ENCODE data around the gene LSM2. TPM values are rescaled to one million over a fixed set of nuclear protein-coding genes. Genes with fewer than 3 reads are reported as not detected.
"Not testable (repeated sequence)": the region's sequence is repeated elsewhere in the genome, so short reads cannot be mapped to it uniquely, and the experiment has no call there.

LSM2 gene
- total RNA-seq: 100 to 1,000 TPM; 117 to 120 TPM

DNA sequence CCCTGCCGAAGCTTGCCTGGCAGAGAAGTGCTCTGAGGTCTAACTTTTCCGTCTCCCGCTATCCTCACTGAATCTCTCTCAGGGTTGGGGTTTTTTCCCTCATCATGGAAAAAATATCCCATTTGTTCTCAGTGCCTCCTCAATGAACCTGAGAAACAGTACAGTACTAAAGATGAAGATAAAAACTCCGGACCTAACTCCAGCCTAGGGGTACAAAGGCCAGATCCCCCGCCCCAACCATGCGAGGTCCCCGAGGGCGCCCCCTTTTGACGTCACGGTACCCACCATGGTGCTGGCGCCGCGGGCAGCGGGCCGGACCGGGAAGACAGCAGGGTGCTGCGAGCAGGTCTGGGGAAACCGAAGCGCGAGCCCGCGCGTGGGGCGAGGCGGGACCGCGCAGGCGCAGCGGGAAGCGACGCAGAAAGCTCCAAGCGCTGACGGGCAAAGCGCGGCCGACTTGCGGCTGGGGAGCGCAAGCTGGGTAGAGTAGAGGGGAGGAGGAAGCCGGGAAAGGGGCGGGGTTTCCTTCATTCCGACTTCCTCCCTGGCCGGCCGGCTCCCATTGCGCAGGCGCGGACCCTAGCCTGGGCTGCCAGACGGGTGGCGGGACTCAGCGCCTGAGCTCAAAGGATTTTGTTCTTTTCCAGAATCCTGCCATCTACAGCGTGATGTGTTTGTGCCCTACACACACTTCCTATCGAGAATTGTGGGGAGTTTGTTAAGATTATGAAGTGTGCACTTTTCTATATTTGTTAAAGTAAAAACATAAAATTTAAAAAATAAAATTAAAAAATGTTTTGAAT, at the start of gene LSM2:
LSM2 (minus strand) TSS at position 497 of the 803 bp plus-strand sequence; CDS start at position 288, 209 bp downstream.
- Mint-ChIP-seq H3K27ac (peak within 1 kb of the TSS; percentile 97), H3K9me3 (no peaks in the 10 kb centered on the region), H3K27me3 (no peaks in the 10 kb centered on the region), H3K4me3 (peak within 1 kb of the TSS; percentile 98), H3K36me3 (ENCODE audit: low read depth) (peaks cover 15% of the 10 kb centered on the region), H3K4me1 (ENCODE audit: low read depth) (peaks cover 19% of the 10 kb centered on the region)
- intact Hi-C loops (cut with micrococcal nuclease): no loop called here
- ChIA-PET CTCF (interaction anchor here (0.7 to 3.1 kb wide), 18 partner anchors 9 to 125 kb away, joined by 3 to 28 read pairs (median 4); partner anchors contain the start of genes ABHD16A, DDAH2, HSPA1A and HSPA1L), POLR2A (interaction anchor here (0.6 to 2.1 kb wide), 20 partner anchors 9 to 1165 kb away, joined by 3 to 16 read pairs (median 3); partner anchors contain the start of genes DDX39B, HSPA1A, HSPA1B and HSPA1L)
- ATAC-seq (peak; percentile 98), DNase-seq (peak; percentile 98)
- TF ChIP-seq, protein P1, sequence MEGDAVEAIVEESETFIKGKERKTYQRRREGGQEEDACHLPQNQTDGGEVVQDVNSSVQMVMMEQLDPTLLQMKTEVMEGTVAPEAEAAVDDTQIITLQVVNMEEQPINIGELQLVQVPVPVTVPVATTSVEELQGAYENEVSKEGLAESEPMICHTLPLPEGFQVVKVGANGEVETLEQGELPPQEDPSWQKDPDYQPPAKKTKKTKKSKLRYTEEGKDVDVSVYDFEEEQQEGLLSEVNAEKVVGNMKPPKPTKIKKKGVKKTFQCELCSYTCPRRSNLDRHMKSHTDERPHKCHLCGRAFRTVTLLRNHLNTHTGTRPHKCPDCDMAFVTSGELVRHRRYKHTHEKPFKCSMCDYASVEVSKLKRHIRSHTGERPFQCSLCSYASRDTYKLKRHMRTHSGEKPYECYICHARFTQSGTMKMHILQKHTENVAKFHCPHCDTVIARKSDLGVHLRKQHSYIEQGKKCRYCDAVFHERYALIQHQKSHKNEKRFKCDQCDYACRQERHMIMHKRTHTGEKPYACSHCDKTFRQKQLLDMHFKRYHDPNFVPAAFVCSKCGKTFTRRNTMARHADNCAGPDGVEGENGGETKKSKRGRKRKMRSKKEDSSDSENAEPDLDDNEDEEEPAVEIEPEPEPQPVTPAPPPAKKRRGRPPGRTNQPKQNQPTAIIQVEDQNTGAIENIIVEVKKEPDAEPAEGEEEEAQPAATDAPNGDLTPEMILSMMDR (IDR thresholded peaks at IDR 0.05): no peak

DNA sequence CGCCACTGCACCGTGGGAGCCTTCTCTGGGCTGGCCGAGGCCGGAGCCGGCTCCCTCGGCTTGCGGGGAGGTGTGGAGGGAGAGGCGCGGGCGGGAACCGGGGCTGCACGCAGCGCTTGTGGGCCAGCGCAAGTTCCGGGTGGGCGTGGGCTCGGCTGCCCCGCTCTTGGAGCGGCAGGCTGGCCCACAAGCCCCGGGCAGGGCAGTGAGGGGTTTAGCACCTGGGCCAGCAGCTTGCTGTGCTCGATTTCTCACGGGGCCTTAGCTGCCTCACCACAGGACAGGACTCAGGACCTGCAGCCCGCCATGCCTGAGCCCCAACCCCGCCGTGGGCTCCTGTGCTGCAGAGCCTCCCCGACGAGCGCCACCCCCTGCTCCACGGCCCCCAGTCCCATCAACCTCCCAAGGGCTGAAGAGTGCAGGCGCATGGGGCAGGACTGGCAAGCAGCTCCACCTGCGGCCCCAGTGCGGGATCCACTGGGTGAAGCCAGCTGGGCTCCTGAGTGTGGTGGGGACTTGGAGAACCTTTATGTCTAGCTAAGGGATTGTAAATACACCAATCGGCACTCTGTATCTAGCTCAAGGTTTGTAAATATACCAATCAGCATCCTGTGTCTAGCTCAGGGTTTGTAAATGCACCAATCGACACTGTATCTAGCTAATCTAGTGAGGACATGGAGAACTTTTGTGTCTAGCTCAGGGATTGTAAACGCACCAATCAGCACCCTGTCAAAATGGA, 45.4 kb upstream of the LSM2 start:
- intact Hi-C loops (cut with micrococcal nuclease); H3K4me1 Mint-ChIP-seq (ENCODE audit: low read depth); CTCF ChIA-PET; H3K4me3 Mint-ChIP-seq; H3K27ac Mint-ChIP-seq; H3K27me3 Mint-ChIP-seq; H3K9me3 Mint-ChIP-seq; H3K36me3 Mint-ChIP-seq (ENCODE audit: low read depth); ATAC-seq; DNase-seq: not testable (repeated sequence)
- POLR2A ChIA-PET: interaction anchor here (1.2 kb wide), 1 partner anchor 17 kb away, joined by 3 read pairs; no protein-coding TSS in a partner anchor

DNA sequence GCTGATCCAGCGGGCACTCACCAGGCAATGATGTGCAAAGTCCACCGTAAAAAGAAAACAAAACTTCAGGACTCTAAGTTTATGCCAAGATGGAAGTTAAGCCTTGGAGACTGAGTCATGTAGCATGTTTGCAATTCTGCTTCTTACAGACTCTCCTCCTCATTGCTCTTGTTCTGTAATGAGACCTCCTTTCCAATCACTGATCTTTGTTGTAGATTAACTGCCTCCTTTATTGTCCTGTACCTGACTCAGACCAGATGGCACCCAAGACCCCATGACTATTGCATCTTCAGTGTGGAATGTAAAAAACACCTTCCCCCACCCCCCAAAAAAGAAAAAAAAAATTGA, 44.7 kb upstream of the LSM2 start:
- ATAC-seq (no peak), DNase-seq (no peak)
- CTCF ChIA-PET: interaction anchor here (0.9 kb wide), 1 partner anchor 101 kb away, joined by 3 read pairs; no protein-coding TSS in a partner anchor
- Mint-ChIP-seq H3K36me3 (ENCODE audit: low read depth) (peaks cover 4% of the 10 kb centered on the region), H3K4me1 (ENCODE audit: low read depth) (no peaks in the 10 kb centered on the region), H3K27ac (no peak overlapping the region), H3K27me3 (no peaks in the 10 kb centered on the region), H3K4me3 (no peak overlapping the region), H3K9me3 (no peaks in the 10 kb centered on the region)
- POLR2A ChIA-PET: interaction anchor here (1.2 kb wide), 1 partner anchor 16 kb away, joined by 3 read pairs; no protein-coding TSS in a partner anchor
- TF ChIP-seq, protein P1 (IDR thresholded peaks at IDR 0.05): no peak
- intact Hi-C loops (cut with micrococcal nuclease): no loop called here

DNA sequence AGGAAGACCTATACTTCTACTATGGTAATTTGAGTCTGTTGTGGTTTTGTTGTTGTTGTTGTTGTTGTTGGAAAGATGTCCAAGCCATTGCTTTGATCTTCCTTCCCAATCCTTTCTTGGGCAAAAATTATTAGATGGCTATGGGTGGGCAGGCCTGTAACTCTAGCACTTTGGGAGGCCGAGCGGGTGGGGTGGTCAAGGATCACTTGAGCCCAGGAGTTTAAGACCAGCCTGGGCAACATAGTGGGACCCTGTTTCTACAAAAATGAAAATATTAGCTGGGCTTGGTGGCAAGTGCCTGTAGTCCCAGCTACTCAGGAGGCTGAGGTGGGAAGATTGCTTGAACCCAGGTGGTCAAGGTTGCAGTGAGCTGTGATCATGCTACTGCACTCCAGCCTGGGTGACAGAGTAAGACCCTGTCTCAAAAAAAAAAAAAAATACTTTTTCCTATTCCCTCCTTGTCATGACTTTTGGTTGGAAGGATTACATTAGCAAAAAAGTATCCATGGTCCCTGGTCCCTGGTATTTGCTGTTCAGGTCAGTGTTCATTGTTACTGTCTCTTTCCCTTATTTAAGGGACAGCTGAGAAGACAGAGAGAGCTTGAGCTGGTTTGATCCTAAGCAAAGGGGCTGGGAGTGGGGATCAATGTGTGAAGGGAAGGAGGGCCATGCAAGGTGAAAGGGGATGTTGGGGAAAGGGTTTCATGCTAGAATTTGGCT, 44.2 kb upstream of the LSM2 start:
- ChIA-PET CTCF (interaction anchor here (0.9 kb wide), 1 partner anchor 102 kb away, joined by 3 read pairs; no protein-coding TSS in a partner anchor), POLR2A (no interaction called here)
- DNase-seq (no peak), ATAC-seq (no peak)
- no peaks in the 10 kb centered on the region for H3K9me3 Mint-ChIP-seq
- TF ChIP-seq, protein P1 (IDR thresholded peaks at IDR 0.05): no peak
- H3K4me3 Mint-ChIP-seq: no peak overlapping the region
- H3K27ac Mint-ChIP-seq: no peak overlapping the region
- no peaks in the 10 kb centered on the region for H3K27me3 Mint-ChIP-seq
- intact Hi-C loops (cut with micrococcal nuclease): no loop called here
- H3K36me3 Mint-ChIP-seq (ENCODE audit: low read depth): peaks cover 4% of the 10 kb centered on the region
- no peaks in the 10 kb centered on the region for H3K4me1 Mint-ChIP-seq (ENCODE audit: low read depth)

Measured in activated CD8-positive, alpha-beta T cell treated with anti-CD3 and anti-CD28 coated beads for 36 hours (primary cell).